ENCODE results near the gene ANXA11.

GRCh38 chr10:80164596-80164995 is 40.7 kb downstream of the ANXA11 start:
- TF ChIP-seq CTCF (IDR thresholded peaks at IDR 0.05) (no peak), POLR2A (IDR thresholded peaks at IDR 0.05) (no peak)

Data from thyroid gland (tissue), 4 donors.